ENCODE data around the gene HOXC11. TPM values are rescaled to one million over a fixed set of nuclear protein-coding genes. Genes with fewer than 3 reads are reported as not detected.
A peak's percentile ranks its signal among the peaks of the same experiment; 100 is the strongest.

HOXC11 gene
- total RNA-seq, 1 donor from 2014 or later: not detected

DNA sequence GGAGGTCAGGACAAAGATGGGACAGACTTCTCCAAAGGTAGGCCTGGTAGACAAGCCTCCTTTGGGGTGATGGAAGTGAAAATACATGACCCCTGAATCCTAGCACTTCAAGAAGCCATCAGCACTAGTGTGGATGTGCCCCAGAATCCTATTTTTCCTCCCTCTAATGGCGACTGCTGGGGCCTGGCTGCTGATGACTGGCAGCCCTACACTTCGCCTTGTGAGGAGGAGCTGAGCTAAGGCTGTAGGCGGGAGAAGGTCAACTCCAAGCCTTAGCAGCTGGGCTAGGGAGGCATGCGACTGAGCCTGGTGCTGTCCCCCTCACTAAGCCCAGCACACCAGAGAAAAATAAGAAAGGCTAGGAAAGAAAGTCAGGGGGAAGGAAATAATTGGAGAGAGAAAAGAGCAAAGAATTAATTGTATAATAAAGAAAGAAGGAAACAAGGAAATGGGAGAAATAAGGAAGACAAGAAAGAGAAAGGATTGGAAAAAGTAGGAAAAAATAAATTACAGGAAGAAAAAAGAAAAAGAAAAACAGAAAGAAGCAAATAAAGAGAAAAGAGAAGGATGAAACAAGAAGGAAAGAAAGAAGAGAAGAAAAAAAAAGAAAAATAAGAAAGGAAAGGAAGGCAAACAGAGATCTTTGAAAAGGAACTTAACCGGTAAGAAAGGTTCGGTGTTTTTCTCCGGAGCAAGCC is 7.3 kb downstream of the HOXC11 start:
- no peak for ATAC-seq (ENCODE audit: poor library complexity)
- intact Hi-C loops (cut with DNase I): no loop called here
- DNase-seq: no peak

DNA sequence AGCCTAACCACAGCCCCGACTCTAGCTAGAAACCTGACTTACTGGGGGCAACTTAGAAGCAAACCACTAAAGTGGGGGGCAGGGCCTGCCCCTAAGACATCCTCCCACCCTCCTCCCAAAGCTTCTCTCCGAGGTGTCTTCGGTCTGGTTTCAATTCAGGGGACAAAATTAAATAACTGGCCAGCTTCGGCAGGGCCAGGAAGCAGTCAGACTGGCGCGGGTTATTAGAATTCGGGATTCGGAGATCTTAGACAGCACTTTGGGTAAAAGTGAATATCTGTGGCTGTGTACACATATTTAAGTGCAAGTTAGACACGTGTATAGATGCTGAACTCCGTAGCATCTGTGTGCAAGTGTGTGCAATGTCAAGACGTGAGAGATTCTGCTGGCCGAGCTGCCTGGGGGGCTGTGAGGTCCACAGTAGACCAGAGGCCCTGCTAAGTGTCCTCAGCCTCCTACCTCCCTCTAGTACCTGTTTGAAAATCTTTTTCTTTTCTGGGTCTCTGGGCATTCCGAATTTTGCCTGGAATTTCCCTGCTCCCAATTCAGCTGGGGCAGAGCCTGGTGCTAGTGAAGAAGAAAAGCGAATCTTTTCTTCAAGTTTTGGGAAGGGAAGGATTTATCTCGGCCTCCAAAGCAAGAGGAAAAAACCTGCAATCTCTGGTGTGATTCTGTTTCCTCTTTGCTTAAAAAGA is 8.0 kb downstream of the HOXC11 start:
- intact Hi-C loops (cut with DNase I): no loop called here
- DNase-seq: no peak
- no peak for ATAC-seq (ENCODE audit: poor library complexity)

DNA sequence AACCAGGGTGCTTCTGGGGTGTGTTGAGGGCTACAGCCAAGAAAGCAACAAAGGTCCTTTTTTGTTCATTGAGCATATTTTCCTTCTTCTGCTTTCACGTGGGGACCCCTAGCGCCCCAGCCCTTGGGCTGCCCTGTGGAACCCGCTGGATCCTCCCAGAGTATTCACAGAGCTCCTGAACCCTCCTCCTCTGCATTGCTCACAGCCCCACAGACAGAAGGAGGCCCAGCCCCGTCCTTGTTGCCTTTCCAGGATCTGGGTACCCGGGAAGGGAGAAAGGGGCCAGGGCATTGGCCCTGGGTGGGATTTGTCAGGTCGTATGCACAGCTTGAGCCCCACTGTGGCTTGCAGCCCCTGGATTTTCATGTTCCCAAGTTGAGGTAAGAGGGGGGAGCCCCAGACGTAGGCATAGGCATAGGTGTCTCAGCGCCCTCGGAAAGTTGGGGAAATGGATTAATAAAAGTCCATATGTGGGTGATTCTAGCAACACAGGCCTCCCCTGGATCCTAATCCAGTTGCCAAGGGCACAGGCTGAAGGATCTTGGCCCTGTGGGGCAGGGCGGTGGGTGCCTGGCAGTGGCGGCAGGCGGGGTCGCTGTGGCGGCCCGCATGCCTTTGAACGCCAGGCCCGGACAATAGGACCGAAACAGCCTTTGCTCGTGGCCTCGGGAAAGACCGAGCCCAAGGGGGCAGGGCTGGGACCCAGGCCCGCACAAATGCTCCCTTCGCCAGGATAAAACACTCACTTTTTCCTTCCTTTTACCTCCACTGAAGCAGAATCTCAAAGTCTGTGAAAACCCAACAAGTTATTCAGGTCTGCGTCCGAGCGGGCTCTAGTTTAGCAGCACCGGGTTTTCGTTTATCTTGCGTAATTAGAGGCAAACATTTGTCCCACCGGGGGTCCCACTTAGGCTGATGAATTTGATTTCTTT is 9.0 kb downstream of the HOXC11 start:
- no peak for ATAC-seq (ENCODE audit: poor library complexity)
- no peak for DNase-seq
- intact Hi-C loops (cut with DNase I): no loop called here

DNA sequence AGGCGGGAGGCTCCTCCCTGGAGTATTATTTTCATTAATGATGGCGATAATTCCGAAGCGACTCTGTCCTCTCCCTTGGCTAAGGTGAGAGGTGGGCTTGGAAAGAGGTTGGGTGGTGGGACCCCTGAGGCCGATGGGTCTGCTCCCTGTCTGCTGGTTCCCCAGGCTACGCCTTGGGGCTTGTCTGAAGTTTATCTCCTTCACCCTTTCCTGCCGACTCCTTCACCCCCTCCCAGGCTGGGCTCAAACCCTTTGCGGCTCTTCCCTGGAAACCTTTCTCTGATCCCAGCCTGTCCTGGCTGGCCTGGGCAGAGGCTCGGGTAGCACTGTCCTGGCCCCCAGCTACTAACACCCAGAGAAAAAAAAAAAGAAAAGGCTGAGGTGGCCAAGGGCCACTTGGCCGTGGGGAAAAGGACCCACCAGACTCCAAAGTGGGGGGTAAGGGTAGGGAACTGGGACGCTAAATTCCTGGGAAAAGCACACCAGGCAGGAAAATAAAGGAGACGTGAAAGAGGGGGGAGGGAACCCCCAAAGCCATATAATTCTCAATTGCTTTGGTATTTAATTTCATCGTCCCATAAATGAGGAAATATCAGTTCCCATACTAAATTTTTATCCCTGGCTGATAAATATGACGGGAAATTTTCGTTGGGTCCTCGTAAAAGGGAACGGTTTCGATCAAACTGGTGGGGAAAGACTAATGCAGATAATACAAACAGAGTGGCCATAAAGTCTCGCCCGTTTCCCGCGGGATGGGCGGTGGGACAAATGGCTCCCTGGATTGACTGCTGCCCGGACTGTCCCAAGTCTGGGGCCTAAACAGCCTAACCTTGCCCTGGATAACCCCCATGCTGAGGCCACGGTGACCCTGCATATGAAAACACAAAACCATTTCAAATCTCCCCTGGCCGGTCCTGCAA is 10.0 kb downstream of the HOXC11 start:
- ATAC-seq (ENCODE audit: poor library complexity) (no peak), DNase-seq (no peak)
- intact Hi-C loops (cut with DNase I): no loop called here

DNA sequence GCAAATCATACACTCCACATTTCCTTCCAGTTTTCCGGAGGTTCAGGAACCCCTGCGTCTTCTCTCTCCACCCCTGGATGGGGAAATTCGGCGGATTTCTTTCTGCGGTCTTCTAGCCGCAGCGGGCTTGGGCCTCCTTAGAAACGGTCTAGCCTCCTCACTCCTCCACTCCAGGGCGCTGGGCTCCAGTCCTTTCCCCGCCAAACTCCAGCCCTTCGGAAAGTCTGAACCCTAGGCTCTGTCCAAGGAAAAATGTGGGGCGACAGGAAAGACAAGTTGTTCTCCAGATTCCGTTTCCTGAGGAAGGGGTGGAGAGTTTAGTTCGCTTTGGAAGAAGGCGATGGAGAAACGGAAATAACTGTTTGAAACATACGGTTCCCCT is 10.6 kb downstream of the HOXC11 start:
- DNase-seq (no peak), ATAC-seq (ENCODE audit: poor library complexity) (no peak)
- intact Hi-C loops (cut with DNase I): no loop called here

DNA sequence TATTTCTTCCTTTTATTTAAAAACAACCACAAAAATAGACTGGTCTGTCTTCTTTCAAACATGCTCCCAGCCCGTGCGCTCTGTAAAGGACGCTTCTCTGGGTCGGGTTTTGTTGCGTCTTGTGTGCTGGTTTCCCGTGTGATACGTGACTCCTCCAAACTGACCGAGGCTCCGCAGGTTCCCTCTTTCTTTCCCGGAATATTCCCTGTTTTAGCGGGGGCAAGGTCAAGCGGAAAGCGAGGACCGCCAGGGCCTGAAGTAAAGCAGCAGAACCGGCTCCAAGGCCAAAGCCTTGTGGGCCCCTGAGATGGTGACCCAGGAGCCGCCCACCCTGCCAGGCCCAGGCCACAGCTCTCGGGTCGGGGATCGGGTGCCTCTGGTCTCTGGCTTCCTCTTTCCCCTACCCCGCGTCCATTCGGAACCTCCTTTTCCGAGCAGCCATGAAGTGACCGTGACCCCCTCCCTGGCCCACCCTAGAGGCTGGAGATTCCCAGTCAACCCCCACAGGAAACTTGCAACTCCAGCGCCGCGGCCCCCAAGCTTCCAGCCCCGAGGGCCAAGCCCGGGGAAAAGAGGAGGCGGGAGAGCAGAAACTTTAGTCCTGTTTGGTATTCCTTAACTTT is 11.1 kb downstream of the HOXC11 start:
- intact Hi-C loops (cut with DNase I): no loop called here
- ATAC-seq (ENCODE audit: poor library complexity): no peak
- DNase-seq: no peak

DNA sequence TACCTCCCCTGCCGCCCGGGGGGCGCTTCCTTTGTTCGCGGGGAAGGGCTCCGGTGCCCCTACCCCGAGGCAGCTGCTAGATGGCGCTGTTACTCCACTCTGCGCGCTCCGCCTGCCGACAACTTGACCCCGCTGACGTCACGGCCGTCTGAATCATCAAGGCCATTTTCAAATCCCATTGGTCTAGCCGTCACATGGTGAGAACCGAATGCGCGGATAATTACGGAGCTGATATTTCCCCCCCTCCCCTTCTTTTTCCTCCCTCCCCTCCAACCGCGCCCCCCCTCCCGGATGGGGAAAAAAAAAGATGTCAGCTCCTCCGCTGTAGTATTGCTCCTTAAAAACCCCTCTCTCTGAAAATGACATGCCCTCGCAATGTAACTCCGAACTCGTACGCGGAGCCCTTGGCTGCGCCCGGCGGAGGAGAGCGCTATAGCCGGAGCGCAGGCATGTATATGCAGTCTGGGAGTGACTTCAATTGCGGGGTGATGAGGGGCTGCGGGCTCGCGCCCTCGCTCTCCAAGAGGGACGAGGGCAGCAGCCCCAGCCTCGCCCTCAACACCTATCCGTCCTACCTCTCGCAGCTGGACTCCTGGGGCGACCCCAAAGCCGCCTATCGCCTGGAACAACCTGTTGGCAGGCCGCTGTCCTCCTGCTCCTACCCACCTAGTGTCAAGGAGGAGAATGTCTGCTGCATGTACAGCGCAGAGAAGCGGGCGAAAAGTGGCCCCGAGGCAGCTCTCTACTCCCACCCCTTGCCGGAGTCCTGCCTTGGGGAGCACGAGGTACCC is 12.2 kb downstream of the HOXC11 start, which contains the start of gene HOXC10:
TSS of gene HOXC10 (plus strand) at position 246 of the 791 bp plus-strand sequence. CDS start at position 360, 114 bp downstream.
- DNase-seq (peak; percentile 86), ATAC-seq (ENCODE audit: poor library complexity) (peak; percentile 55)
- intact Hi-C loops (cut with DNase I): no loop called here

DNA sequence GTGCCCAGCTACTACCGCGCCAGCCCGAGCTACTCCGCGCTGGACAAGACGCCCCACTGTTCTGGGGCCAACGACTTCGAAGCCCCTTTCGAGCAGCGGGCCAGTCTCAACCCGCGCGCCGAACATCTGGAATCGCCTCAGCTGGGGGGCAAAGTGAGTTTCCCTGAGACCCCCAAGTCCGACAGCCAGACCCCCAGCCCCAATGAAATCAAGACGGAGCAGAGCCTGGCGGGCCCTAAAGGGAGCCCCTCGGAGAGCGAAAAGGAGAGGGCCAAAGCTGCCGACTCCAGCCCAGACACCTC is 12.7 kb downstream of the HOXC11 start:
- ATAC-seq (ENCODE audit: poor library complexity) (no peak), DNase-seq (peak; percentile 26)
- intact Hi-C loops (cut with DNase I): no loop called here

DNA sequence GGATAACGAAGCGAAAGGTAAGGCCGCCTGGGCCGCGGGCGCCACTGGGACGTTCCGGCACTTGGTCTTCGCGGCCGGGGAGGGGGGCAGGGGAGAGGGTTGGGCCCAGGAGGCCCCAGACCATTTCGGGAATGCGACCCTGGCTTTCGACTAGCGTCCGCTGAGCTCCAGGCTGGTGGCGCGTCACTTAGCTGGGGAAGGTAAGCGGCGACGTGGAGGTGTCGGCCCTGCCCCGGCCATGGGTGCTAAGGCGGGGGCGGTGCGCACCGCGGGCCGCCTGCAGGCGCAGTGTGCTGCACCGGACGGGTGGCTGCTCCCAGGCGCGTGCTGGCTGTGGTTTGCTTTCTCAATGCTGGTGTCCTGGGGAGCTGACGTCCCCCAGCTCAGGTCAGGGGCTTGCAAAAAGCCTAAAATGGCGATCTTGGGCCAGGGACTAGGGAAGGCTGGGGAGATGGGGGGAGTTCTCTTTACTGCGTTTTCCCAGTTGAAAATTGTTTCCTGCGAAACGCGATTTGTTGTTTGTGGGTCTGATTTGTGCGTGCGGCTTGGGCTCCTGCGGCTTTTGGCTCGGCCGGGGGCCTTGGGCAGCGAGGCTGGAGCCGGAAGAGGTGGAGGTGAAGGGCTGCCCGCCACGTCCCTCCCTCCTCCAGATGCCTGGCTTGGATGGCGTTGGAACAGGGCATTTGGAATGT is 13.2 kb downstream of the HOXC11 start:
- ATAC-seq (ENCODE audit: poor library complexity): no peak
- intact Hi-C loops (cut with DNase I): no loop called here
- peak; percentile 31 for DNase-seq

DNA sequence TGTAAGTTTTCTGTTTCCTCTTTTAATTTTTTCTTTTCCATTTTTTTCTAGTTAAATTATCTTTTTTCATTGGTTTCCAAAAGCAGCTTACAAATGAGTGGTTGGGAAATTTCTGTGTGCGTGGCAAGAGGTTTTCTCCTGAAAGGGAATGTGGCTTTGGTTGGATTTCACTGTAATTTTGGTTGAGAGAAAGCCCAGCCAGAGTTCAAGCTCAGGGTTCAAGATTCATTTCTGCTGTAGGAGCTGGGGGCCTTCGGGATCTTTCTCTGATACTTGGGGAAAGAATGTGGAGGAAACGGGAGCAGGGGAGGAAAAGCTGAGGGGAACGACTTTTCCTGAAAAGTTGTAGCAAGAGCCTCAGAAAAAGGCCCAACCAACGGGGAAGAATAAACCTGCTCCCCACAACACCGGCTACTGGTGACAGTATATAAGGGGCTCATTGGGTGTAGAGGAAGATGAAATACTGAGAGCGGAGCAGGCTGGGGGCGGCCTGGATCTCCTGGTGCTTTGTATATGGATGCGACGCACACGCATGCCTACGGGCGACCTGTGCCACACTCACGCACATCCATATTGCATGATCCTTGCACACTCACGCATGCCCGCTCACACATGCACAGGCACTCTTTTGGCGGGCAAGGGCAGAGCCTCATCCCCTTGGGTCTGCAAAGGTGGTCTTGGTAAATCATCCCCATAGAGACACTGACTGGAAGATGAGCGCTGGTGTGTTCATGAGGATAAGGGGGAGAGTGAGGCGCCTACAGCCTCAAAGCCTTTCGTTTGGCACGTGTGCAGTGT is 14.0 kb downstream of the HOXC11 start:
- intact Hi-C loops (cut with DNase I): no loop called here
- DNase-seq (no peak), ATAC-seq (ENCODE audit: poor library complexity) (no peak)

DNA sequence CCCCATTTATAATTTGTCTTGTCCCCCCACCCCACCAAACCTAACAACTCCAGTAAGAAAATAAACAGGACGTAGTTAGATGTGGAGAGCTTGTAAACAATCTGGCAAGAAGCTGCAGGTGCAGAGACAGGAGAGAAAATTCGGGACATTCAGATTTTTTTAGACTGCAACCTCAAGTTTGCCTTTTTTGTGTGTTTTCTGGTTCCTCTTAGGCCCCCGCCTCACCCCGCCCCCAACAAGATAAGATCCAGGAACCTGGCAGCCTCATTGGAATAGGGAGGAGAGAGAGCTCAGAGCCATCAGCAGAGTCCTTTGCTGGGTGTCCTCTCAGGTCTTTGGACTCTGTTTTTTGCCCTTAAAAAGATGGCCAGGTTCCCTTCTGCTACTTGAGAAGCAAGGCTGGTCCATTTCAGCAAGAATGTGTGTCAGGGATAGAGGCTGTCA is 14.9 kb downstream of the HOXC11 start:
- DNase-seq (no peak), ATAC-seq (ENCODE audit: poor library complexity) (no peak)
- intact Hi-C loops (cut with DNase I): no loop called here

DNA sequence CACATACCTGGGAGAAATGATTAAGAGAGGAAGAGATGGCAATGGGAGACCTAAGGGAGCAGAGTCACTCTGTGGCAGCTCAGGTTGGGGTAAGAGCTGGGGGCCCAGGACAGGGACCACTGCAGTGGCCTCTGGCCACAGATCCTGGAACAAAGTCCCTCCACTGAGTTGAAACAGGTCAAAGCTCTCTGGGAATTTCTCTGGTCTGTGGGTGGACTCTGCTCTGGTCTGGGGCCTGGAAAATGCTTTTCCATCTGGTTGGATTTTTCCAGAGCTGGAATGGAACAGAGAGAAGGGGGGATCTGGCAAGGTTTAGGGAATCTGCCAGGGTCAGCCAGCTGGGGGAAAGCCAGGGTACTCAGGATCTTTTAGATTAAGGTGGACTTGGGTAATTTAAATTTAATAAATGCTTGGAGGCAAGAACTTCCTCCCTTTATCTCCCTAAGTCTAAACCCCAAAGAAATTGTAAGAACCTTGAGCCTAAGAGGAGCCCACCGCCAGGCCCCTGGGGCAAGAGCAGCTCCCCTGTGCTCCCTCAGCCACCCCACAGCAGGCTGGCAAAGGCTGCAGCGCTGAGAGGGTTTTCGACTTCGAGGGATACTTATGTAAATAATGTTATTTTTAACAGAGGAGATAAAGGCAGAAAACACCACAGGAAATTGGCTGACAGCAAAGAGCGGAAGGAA is 15.8 kb downstream of the HOXC11 start:
- ATAC-seq (ENCODE audit: poor library complexity) (no peak), DNase-seq (no peak)
- intact Hi-C loops (cut with DNase I): no loop called here

DNA sequence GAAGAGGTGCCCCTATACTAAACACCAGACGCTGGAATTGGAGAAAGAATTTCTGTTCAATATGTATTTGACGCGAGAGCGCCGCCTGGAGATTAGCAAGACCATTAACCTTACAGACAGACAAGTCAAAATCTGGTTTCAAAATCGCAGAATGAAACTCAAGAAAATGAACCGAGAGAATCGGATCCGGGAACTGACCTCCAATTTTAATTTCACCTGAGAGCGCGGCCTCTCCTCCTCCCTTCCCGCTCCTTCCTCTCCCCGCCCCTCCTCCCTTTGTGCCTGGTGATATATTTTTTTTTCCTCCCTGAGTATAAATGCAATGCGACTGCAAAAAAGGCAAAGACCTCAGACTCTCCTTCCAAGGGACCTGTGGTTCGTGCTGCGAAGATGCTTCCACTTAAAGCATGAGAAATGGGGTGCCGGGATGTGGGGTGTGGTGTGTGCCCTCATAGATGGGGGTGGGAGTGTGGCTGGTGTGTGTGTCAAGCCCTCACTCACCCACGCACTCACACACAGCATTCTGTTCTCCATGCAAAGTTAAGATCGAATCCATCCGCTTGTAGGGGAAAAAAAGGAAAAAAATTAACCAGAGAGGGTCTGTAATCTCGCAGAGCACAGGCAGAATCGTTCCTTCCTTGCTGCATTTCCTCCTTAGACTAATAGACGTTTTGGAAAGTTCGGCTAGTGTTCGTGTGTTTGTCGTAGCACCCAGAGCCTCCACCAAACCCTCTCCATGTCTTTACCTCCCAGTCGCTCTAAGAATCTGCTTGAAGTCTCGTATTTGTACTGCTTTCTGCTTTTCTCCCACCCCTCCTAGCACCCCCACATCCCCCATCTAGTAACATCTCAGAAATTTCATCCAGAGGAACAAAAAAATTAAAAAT is 16.5 kb downstream of the HOXC11 start:
- no peak for DNase-seq
- ATAC-seq (ENCODE audit: poor library complexity): no peak
- intact Hi-C loops (cut with DNase I): no loop called here

DNA sequence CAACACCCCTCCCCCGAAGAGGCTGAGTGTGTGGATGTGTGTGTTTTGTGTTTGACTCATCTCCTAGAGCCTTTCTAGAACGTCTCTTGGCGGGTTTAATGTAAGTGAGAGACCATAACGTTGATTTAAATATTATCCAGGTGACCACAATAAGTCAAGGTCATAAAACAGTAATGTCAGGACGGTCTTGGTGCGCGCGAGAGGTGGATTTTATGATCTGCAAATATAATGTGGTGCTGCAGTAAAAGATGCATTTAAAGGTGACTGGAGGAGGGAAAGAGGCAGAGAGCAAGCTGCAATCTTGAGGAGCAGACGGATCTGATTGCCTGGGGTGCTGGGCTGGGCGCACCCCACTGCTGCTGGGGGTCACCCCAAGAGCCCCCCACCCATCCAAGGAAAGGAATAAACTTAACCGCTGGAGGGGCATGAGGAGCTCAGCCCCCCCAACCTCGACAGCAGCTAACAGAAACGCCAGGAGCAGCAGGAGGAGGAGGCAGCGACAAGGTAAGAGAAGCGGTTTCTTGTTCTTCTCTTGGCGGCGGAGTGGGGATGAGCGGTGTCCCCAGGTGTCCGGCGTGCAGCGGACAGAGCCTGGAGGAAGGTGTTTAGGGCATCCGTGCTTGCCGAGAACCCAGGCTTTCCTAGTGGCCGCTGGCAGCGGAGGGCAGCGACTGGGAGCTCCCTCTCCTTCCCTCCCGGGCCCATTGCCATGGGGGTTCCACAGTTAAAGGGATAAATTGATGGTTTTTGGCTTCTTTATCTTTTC is 17.6 kb downstream of the HOXC11 start:
- DNase-seq (no peak), ATAC-seq (ENCODE audit: poor library complexity) (no peak)
- intact Hi-C loops (cut with DNase I): no loop called here

Measured in Right ventricle myocardium superior (tissue), 1 donor.